GM12891 (cell line): Measurements from ENCODE around the gene NDUFB7.

ENCODE experiments used
- DNase-seq: peaks from one replicate; pipeline ENCODE4 v3.0.0; 2011; ENCODE audit warnings: low spot score; ENCODE audit not compliant: insufficient read length
- FAIRE-seq: peaks from 2 replicates; lab custom pipeline; 2011; peaks lifted over from hg19 to GRCh38; lab: Jason Lieb, UNC
- PAX5 ChIP-seq: IDR thresholded peaks from 2 replicates; pipeline ENCODE4 v1.6.1; 2011; ENCODE audit warnings: low read length, moderate library complexity, mild to moderate bottlenecking; ENCODE audit not compliant: insufficient read depth, severe bottlenecking
- POLR2A ChIP-seq: IDR thresholded peaks from 2 replicates; pipeline ENCODE4 v1.6.1; 2011; ENCODE audit warnings: low read depth, low read length, control low read depth
- POLR2AphosphoS5 ChIP-seq: IDR thresholded peaks from 2 replicates; pipeline ENCODE4 v1.6.1; 2011; ENCODE audit warnings: low read depth, low read length, control low read depth
- POU2F2 ChIP-seq: IDR thresholded peaks from 2 replicates; pipeline ENCODE4 v1.6.1; 2011; ENCODE audit warnings: low read depth, mild to moderate bottlenecking, control low read depth, low read length, moderate library complexity
- SPI1 ChIP-seq: IDR thresholded peaks from 2 replicates; pipeline ENCODE4 v1.6.1; 2011; ENCODE audit warnings: low read depth, low read length, control low read depth
- TAF1 ChIP-seq: IDR thresholded peaks from 2 replicates; pipeline ENCODE4 v1.6.1; 2011; ENCODE audit warnings: low read depth, low read length, control low read depth

The NDUFB7 gene

DNA sequence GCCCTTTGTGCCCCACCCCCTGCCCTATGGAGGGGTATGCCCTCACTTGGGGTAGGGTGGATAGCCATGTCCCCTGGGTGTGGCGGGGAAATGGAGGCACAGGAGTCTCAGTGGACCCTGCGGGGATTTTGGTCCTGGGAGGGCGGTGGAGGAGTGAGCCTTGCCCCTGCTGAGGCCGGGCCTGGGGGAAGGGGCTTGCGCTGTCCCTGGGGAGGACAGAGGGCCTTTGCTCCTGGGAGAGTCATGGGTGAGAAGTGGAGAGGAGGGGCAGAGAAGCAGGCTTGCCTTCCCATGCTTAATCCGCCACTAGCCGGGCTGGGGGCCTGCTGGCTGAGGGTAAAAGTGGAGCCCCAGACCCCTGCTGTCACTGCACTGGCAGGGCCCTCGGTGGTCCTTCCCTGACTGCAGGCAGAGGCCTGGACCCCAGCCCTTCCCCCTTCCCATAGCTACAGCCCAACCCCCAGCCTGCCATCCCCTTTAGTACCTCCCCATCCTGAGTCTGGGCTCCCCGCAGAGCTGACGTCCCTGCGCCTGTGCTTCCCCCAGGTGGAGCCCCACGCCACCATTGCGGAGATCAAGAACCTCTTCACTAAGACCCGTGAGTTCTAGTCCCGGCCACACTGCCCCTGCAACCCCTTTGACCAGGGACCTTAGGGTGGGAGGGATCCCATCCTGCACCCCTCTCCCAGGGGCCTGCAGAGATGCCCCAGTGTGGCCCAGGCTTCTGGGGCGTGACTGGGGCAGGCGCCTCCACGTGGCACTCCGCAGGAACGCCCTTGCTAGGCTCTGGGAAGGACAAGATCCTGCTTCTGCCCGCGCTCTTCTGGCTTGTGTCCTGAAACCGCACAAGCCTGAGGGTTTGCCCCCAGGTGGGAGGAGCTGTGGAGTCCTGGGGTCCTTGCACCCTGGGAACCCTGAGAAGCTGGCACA, 8.9 kb downstream of the NDUFB7 start:
- DNase-seq = no peak
- TF ChIP-seq POLR2AphosphoS5 (no peak), TAF1 (no peak)
- FAIRE-seq = no peak

DNA sequence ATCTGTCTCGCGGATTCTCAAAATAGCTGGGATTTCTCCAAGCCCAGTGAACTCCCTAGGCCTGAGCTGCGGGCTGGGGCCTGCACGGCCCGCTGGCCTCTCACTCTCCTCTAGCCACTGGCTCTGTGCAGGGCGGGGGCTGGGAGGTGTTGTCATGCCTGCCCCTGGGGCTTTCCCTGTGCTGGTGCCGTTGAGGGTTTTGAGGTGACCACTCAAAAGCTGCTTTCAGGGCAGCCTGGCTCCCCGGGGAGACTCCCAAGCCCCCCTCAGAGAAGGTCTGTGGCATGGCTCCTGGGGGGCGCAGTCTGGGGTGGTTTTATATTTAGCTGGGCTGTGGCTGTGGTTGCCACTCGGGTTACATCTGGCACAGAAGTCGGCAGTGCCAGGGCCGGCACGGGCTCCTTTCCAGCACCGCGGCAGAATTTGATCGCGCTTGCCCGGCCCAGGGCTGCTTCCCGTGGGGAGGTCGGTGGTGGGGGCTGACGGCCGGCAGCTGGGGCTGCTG, 10.0 kb downstream of the NDUFB7 start:
- DNase-seq (no peak), FAIRE-seq (no peak)
- TF ChIP-seq PAX5 (no peak), POLR2A (no peak), POLR2AphosphoS5 (no peak), SPI1 (no peak), TAF1 (no peak), POU2F2 (no peak)

DNA sequence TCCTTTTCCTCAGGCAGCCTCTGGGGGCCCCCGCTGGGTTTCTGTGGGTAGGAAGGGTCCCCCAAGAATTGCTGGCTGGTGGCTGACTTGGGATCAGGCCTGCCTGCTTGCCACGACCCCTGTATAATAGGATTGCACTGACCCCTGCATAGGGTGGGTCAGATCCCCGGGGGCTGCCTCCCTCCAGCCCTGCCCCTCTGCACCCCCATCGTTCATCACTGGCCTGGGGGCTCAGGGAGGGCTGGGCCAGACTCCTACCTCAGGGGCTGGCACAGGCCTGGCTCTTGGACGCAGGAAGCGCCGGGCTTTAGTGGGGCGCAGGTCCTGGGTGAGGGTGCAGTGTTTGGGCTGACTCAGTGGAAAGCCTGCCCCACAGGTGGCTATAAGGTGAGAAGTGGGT, 10.6 kb downstream of the NDUFB7 start:
- DNase-seq (no peak), FAIRE-seq (no peak)
- TF ChIP-seq SPI1 (no peak), POLR2AphosphoS5 (no peak), POU2F2 (no peak), POLR2A (no peak), TAF1 (no peak)

DNA sequence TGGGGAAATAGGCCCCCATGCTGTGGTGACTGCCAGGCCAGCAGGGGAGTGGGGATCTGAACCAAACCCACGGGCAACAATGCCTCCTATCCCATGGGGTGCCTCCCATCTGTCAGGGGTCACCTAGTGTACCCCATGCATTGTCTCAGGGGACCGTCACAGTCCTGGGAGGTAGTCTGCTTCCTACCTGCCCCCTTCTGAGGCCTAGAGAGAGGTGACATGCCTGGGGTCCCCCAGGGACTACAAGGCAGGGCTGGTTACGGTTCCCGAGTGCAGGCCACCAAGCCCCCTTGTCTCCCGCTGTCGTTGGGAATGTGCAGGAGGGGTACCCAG, 11.1 kb downstream of the NDUFB7 start:
- FAIRE-seq (no peak), DNase-seq (no peak)
- TF ChIP-seq TAF1 (no peak), SPI1 (no peak), POLR2AphosphoS5 (no peak), POLR2A (no peak), PAX5 (no peak)

DNA sequence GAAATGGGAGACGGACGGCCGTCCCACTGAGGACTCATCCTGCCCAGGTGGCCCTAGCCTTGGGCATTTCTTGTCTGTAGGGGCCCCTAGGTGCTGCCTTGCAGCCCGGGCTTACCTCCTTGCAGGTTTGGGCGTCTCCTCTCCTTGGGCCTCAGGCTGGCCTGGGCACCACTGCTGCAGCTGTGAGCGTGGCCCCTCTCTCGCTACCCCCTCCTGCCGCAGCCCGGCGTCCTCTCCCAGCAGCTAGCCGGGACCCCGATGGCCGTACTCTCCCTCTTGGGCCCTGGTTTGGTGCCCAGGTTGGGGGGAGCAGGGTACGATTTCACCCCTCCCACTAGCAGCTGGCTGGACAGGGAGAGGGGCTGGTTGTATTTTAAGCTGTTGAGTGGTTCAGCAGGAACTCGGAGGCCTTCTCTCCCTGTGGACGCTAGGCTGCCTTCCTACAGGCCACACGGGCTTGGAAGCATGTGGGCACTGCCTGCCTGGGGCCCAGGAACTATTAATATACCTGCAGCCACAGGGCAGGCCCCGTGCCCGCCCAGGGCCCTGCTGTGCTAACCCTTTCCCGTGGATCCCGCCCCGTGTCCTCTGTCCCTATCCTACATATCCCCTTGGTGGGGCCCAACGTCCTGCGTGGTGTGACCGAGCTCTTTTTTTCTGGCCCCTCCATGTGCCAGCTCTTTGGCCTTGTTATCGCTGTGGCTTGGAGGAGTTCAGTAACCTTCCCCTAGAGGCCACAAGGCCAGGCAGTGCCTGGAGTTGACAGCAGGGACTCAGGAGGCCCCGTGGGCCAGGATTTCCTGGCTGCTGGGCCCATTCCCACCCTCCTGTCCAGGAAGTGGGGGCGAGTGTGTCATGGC, 11.7 kb downstream of the NDUFB7 start:
- no peak for DNase-seq
- TF ChIP-seq TAF1 (no peak), POLR2AphosphoS5 (no peak), POLR2A (no peak), PAX5 (no peak), POU2F2 (no peak), SPI1 (no peak)
- no peak for FAIRE-seq

DNA sequence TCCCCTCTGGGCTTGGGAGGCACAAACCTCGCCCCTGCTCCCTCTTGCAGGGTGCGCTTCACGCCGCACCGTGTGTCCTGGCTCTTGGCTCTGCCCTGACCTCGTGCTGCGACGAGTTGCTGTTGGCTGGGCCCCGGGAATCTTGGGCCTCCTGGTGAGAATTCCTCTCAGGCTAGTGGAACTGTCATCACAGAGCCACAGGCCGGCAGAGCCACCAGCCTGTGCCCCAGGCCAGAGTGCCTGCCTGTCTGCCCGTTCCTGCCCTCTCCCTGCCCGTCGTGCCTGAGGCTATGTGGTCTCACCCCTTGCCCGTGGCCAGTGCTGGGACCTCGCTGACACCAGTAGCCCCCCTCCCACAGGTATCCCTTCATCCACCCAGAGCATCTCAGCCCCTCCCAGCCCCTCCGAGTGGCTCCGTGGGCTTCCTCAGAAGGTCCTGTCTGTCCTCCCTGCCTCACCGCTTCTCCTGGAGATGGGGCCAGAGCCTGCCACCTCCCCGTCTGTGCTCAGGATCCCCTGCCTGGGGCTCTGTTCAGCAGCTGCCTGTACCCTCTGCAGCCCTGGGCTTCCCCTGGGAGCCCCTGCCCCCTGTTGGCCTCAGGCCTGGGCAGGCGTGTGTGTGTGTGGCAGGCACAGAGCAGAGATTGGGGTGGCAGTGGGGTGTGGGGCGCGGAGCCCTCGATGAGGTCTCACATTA, 13.3 kb downstream of the NDUFB7 start:
- FAIRE-seq = no peak
- DNase-seq = no peak
- TF ChIP-seq SPI1 (no peak), POLR2A (no peak), POU2F2 (no peak), TAF1 (no peak), POLR2AphosphoS5 (no peak), PAX5 (no peak)

DNA sequence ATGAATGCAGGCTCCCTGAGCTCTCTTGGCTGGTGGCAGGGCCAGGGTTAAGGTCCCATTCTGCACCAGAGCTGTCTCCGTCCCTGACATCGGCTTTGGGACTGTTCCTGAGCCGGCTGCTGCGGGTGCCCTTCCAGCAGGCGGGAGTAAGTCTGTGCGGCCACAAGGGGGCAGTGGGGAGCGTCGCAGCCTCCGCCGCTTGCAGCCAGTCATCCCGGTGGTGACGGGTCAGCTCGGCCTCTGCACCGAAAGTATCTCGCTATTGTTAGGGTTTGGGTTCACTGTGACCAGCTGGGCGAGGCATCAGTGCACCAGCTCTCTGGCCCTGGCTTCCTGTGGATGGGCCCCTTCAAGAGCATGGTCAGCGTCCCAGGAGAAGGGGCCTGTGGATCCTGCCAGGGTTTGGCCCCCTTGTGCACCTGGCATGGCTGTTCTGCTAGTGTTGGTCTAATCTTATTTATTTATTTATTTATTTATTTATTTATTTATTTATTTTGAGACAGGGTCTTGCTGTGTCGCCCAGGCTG, 15.1 kb downstream of the NDUFB7 start:
- DNase-seq (peak; percentile 94), FAIRE-seq (peak; percentile 97)
- no peak for TF ChIP-seq SPI1
- no peak for TF ChIP-seq POLR2A
- TF ChIP-seq PAX5 = no peak
- TF ChIP-seq POLR2AphosphoS5 = no peak
- no peak for TF ChIP-seq TAF1
- TF ChIP-seq POU2F2 = no peak

DNA sequence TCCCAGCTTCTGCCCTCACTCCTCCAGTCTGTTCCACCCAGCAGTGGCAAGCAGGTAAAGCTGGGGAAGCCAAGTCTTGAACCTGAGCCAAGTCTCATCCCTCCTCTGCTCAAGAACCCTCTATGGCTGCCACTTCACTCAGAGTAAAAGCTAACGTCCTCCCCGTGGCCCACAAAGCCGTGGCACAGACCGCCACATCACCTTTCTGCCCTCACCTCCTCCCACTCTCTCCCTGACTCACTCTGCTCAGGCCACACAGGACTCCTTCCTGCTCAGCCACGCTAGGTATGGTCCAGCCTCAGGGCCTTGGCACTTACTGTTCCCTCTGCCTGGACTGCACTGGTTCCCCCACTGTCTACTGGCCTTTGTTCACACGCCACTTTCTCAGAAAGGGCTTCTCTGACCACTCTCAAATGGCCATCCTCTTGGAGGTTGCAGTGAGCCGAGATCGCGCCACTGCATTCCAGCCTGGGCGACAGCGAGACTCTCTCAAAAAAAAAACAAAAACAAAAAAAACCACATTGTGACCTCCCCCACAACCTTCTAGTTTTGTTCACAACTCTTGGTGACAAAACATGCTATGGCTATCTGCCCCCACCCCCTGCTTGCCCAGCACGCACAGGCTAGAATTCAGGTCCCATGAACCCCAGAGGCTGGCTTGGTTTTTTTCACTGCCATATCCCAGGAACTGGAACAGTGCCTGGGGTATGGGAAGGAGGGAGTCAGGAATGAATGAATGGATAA, 15.8 kb downstream of the NDUFB7 start:
- DNase-seq (no peak), FAIRE-seq (peak; percentile 20)
- TF ChIP-seq POLR2AphosphoS5 (no peak), POU2F2 (no peak), POLR2A (no peak), TAF1 (no peak), SPI1 (no peak), PAX5 (no peak)

DNA sequence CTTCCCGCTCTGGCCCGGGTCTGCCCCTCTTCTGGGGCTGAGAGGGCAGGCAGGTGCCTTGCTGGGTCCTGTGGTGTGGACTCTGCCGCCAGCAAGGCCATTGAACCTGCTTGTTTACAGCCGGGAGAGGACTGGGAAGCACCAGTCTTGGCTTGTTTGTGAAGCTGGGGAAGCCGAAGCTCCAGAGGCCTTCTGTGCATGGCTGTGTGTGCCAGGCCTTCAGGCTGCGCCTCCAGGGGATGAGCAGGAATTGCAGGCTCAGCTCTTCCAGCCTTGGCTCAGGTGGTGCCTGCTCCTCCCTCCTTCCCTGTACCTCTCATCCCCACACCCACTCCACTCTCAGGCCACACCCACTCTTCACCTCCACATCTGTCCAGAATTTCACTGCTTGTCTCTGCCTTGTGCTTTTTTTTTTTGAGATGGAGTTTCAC, 17.5 kb downstream of the NDUFB7 start:
- TF ChIP-seq POLR2AphosphoS5 (no peak), TAF1 (no peak), SPI1 (no peak), POU2F2 (no peak), PAX5 (no peak), POLR2A (no peak)
- FAIRE-seq (no peak), DNase-seq (no peak)
